K562 (cell line): ENCODE results near the gene NNAT. TPM values are rescaled to one million over a fixed set of nuclear protein-coding genes. Genes with fewer than 3 reads are reported as not detected.

ENCODE experiments used
- ATAC-seq: fragments of 200-7000 bp; cut with Tn5 transposase; 3 replicates; pipeline ENCODE4 v1.9.1; 2020; ENCODE audit warnings: moderate library complexity
- BruUV-seq: library from RNA; stranded (reverse); fragments of 400-500 nt; replicated peaks from 2 replicates; lab custom pipeline; 2021; lab: Mats Ljungman, UMichigan
- CTCF ChIA-PET: fragments of 300-600 bp; formaldehyde crosslinking; extraction: SDS; loops from one replicate; lab custom pipeline; 2021; ENCODE audit warnings: low intra/inter-chr PET ratio; lab: Yijun Ruan, JAX
- POLR2A ChIA-PET: fragments of 300-600, 350-650 bp; sonication (Branson Sonifier 250); formaldehyde crosslinking; extraction: SDS; loops from one replicate; lab custom pipeline; 2021; ENCODE audit warnings: antibody characterized with exemption, inconsistent platforms; lab: Yijun Ruan, JAX
- DNase-seq, 4 experiments: peaks; one replicate each; pipeline versions ENCODE4 v3.0.0 to v3.0.0-alpha.2; 2011 to 2018; ENCODE audit warnings: low spot score in 3 of 4, mixed read lengths in 3 of 4; ENCODE audit errors: extremely low read depth in 1 of 4
- FAIRE-seq: peaks from 2 replicates; lab custom pipeline; 2011; peaks lifted over from hg19 to GRCh38; lab: Jason Lieb, UNC
- H2AFZ ChIP-seq: 2 replicates; pipeline ENCODE4 v1.6.0; 2011; ENCODE audit warnings: low read depth, low read length, control low read depth, inconsistent platforms
- H3K27ac ChIP-seq: fragments of 200-600 bp; 3 replicates; pipeline ENCODE4 v1.8.0; 2011; ENCODE audit warnings: low read depth, mild to moderate bottlenecking, control low read depth, inconsistent platforms, low read length, moderate library complexity, mixed read lengths; ENCODE audit errors: extremely low read depth
- H3K27me3 ChIP-seq, 2 experiments: fragments of 300-600 bp in 1 of 2; 2 replicates in 1 of 2; 3 replicates in 1 of 2; pipeline versions ENCODE4 v1.6.0 to v1.8.0; 2011; ENCODE audit warnings: inconsistent platforms in 2 of 2, low read length in 2 of 2, mild to moderate bottlenecking in 1 of 2, mixed read lengths in 1 of 2, moderate library complexity in 1 of 2; ENCODE audit not compliant: control insufficient read depth in 2 of 2, insufficient read depth in 2 of 2
- H3K36me3 ChIP-seq: fragments of 300-600 bp; 3 replicates; pipeline ENCODE4 v1.8.0; 2011; ENCODE audit warnings: mild to moderate bottlenecking, low read length, inconsistent platforms; ENCODE audit not compliant: control insufficient read depth, insufficient read depth
- H3K4me1 ChIP-seq, 2 experiments: fragments of 200-600 bp in 1 of 2; replicated peaks in 1 of 2; 2 replicates in 1 of 2; 3 replicates in 1 of 2; pipeline versions ENCODE4 v1.5.1 to v1.8.0; 2011; ENCODE audit warnings: inconsistent platforms in 2 of 2, low read length in 2 of 2, mild to moderate bottlenecking in 1 of 2, mixed read lengths in 1 of 2, moderate library complexity in 1 of 2; ENCODE audit not compliant: control insufficient read depth in 2 of 2, insufficient read depth in 2 of 2
- H3K4me2 ChIP-seq: 2 replicates; pipeline ENCODE4 v1.6.1; 2011; ENCODE audit warnings: low read length, control low read depth, inconsistent platforms, mixed read lengths; ENCODE audit not compliant: insufficient read depth
- H3K4me3 ChIP-seq: fragments of 200-600 bp; sonication (generic), shearing (Covaris generic); 2 replicates; pipeline ENCODE4 v1.5.1; 2016; ENCODE audit warnings: control low read depth, inconsistent platforms
- H3K79me2 ChIP-seq: fragments of 200-600 bp; 3 replicates; pipeline ENCODE4 v1.8.0; 2011; ENCODE audit warnings: low read length, inconsistent platforms; ENCODE audit not compliant: control insufficient read depth, insufficient read depth
- H3K9ac ChIP-seq, 2 experiments: 2 replicates each; pipeline versions ENCODE4 v1.6.0 to v1.6.1; 2011; ENCODE audit warnings: low read depth in 2 of 2, low read length in 2 of 2, control low read depth in 1 of 2, inconsistent platforms in 1 of 2, mild to moderate bottlenecking in 1 of 2, mixed read lengths in 1 of 2; ENCODE audit not compliant: insufficient read depth in 1 of 2
- H3K9me1 ChIP-seq: one replicate; pipeline ENCODE4 v1.6.0; 2011; ENCODE audit warnings: inconsistent platforms, mild to moderate bottlenecking, low read length, moderate library complexity; ENCODE audit not compliant: control insufficient read depth, insufficient read depth
- H3K9me3 ChIP-seq: replicated peaks from 2 replicates; pipeline ENCODE4 v1.5.1; 2011; ENCODE audit warnings: low read depth, low read length, inconsistent platforms; ENCODE audit not compliant: control insufficient read depth, insufficient read depth
- H4K20me1 ChIP-seq: replicated peaks from 2 replicates; pipeline ENCODE4 v1.6.1; 2011; ENCODE audit warnings: low read length, inconsistent platforms, mixed read lengths; ENCODE audit not compliant: control insufficient read depth, insufficient read depth
- ATF7 ChIP-seq: fragments of 450-650 bp; IDR thresholded peaks from 2 replicates; pipeline ENCODE4 v1.7.1; 2014; ENCODE audit warnings: mild to moderate bottlenecking, moderate library complexity
- BACH1 ChIP-seq: fragments of 200-800 bp; sonication (Bioruptor generic); IDR thresholded peaks from 2 replicates; pipeline ENCODE4 v1.6.1; 2016; ENCODE audit warnings: missing genetic modification characterization, missing compliant biosample characterization
- EGR1 ChIP-seq: fragments of 450-650 bp; conservative IDR thresholded peaks from 2 replicates; pipeline ENCODE4 v1.6.1; 2017; ENCODE audit warnings: mild to moderate bottlenecking
- IFI16 ChIP-seq: fragments of 250-450 bp; sonication (Bioruptor Pico); IDR thresholded peaks from 2 replicates; pipeline ENCODE4 v2.1.2; 2022; ENCODE audit warnings: mild to moderate bottlenecking, inconsistent platforms
- MCM5 ChIP-seq: fragments of 450-650 bp; IDR thresholded peaks from 2 replicates; pipeline ENCODE4 v1.6.1; 2016; ENCODE audit warnings: low read depth
- NFYB ChIP-seq: IDR thresholded peaks from 2 replicates; pipeline ENCODE4 v1.6.1; 2011; ENCODE audit warnings: mild to moderate bottlenecking, moderate library complexity; ENCODE audit not compliant: insufficient read length; ENCODE audit errors: extremely low read depth
- SMARCC2 ChIP-seq: fragments of 450-650 bp; IDR thresholded peaks from 2 replicates; pipeline ENCODE4 v1.6.1; 2017; ENCODE audit warnings: antibody characterized with exemption, moderate library complexity, mild to moderate bottlenecking, low read depth
- TAF9B ChIP-seq: fragments of 450-650 bp; IDR thresholded peaks from 2 replicates; pipeline ENCODE4 v1.6.1; 2018; ENCODE audit warnings: mild to moderate bottlenecking; ENCODE audit not compliant: partially characterized antibody
- ZNF717 ChIP-seq: fragments of 250-450 bp; sonication (Bioruptor Pico); IDR thresholded peaks from 2 replicates; pipeline ENCODE4 v1.5.0; 2021
- WGBS: fragments of 100-300 bp; shearing (Covaris generic); methylation state at CpG from one replicate; pipeline ENCODE4 v1.1.6; 2016; ENCODE audit warnings: low coverage, mixed read lengths; ENCODE audit not compliant: insufficient coverage; ENCODE audit errors: missing lambda C conversion rate; 5-methylcytosine and 5-hydroxymethylcytosine counted together
- in situ Hi-C: fragments of 300-500 bp; cut with MboI; formaldehyde crosslinking; loops from 4 replicates; pipeline ENCODE4 v1.15.0; 2018; ENCODE audit warnings: inconsistent platforms, mixed read lengths
- intact Hi-C: fragments of 100-400 bp; cut with micrococcal nuclease; formaldehyde crosslinking; loops from 2 replicates; pipeline ENCODE4 v1.14.2; 2022
- polyA plus RNA-seq, 8 experiments: library from polyadenylated mRNA; depleted of rRNA in 4 of 8; stranded (reverse) in 5 of 8; unstranded in 3 of 8; fragments of >200 nt; fragmentation: Nextera tagmentation in 2 of 8; fragmentation: Illumina TruSeq in 1 of 8; extraction: Ambion mirVana in 2 of 8; extraction: Trizol in 1 of 8; gene quantifications; 2 replicates each; pipeline versions ENCODE4 v1.2.1 to v1.2.3, GENCODE V29; 2011 to 2014; ENCODE audit warnings: inconsistent platforms in 1 of 8, missing spikeins in 1 of 8
- total RNA-seq, 7 experiments: library from RNA; depleted of rRNA in 6 of 7; stranded (reverse); fragments of >200 nt in 6 of 7; fragmentation: Illumina TruSeq in 2 of 7; extraction: Trizol in 2 of 7; gene quantifications; 2 replicates each; pipeline versions ENCODE4 v1.2.1 to v1.2.3, GENCODE V29; 2011 to 2021; ENCODE audit warnings: low replicate concordance in 1 of 7
- TF ChIP-seq, protein P1 (sequence below): fragments of 250-450 bp; sonication (Bioruptor Pico); IDR thresholded peaks from 2 replicates; pipeline ENCODE4 v1.5.0; 2021

The NNAT gene
- total and polyA plus RNA-seq, 9 of the 15 experiments (the other 6 are each of a cell fraction or from before 2014, with no cell fraction given), result 0.13 TPM; not detected in 8

DNA sequence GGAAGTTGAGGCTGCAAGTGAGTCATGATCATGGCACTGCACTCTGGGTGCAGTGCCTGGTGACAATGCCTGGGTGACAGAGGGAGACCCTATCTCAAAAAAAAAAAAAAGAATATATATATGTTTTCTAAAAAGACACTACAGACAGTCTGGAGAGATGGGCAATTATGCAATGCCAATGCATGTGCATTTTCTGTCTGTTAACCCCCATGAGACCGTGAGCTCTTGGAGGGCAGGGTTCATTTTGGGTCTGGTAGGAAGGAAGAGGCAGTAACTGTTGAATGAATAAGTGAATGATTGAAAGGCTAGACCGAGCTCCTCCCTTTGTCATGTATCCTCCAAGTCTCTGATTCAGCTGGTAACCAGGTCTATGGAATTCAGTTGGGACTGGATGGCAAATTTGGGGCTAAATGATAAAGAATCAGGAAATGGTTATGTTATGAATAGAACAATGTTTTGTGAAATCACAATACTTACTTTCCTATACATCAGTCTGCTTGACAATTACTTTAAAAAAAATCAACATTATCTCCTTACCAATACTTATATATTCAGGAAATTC is 12.2 kb downstream of the NNAT start:
- no peak for DNase-seq
- in situ Hi-C loops (loop anchor here (10.0 kb wide), 1 partner anchor 278 kb away; no protein-coding TSS in a partner anchor), intact Hi-C loops (loop anchor here (5.0 kb wide), 1 partner anchor 266 kb away; no protein-coding TSS in a partner anchor)
- no peak for ATAC-seq
- Histone ChIP-seq H3K9ac (no peak overlapping the region), H3K27me3 (no peaks in the 10 kb centered on the region; a peak in 1 of 5 replicates), H3K9me3 (no peaks in the 10 kb centered on the region), H3K4me2 (no peak overlapping the region), H2AFZ (no peak overlapping the region), H3K4me3 (no peak overlapping the region), H3K36me3 (no peaks in the 10 kb centered on the region), H3K9me1 (no peaks in the 10 kb centered on the region), H4K20me1 (no peaks in the 10 kb centered on the region), H3K4me1 (peaks cover 3 to 6% of the 10 kb centered on the region in 2 experiments; a peak in 4 of 5 replicates), H3K27ac (no peak overlapping the region), H3K79me2 (no peaks in the 10 kb centered on the region)
- ChIA-PET CTCF (interaction anchor here (0.7 to 2.7 kb wide), 3 partner anchors 263 to 338 kb away, joined by 3 to 19 read pairs (median 14); no protein-coding TSS in a partner anchor), POLR2A (interaction anchor here (1.0 kb wide), 1 partner anchor 284 kb away, joined by 3 read pairs; no protein-coding TSS in a partner anchor)
- WGBS, result 6% methylated on average over 2 of the region's 2 CpGs
- FAIRE-seq, result no peak
- no peak for TF ChIP-seq BACH1 (tag)
- TF ChIP-seq, protein P1, sequence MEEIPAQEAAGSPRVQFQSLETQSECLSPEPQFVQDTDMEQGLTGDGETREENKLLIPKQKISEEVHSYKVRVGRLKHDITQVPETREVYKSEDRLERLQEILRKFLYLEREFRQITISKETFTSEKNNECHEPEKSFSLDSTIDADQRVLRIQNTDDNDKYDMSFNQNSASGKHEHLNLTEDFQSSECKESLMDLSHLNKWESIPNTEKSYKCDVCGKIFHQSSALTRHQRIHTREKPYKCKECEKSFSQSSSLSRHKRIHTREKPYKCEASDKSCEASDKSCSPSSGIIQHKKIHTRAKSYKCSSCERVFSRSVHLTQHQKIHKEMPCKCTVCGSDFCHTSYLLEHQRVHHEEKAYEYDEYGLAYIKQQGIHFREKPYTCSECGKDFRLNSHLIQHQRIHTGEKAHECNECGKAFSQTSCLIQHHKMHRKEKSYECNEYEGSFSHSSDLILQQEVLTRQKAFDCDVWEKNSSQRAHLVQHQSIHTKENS (CRISPR knock-in tag), result no peak
- TF ChIP-seq ATF7, result no peak
- TF ChIP-seq NFYB, result no peak
- TF ChIP-seq ZNF717 (CRISPR knock-in tag), result no peak
- TF ChIP-seq EGR1, result no peak
- no peak for TF ChIP-seq MCM5
- TF ChIP-seq SMARCC2, result no peak
- TF ChIP-seq TAF9B, result no peak
- TF ChIP-seq IFI16 (CRISPR knock-in tag), result no peak
- no TSS peak for BruUV-seq
